HepG2 (cell line): ENCODE data around the gene ZNF318. TPM values are rescaled to one million over a fixed set of nuclear protein-coding genes. Genes with fewer than 3 reads are reported as not detected.

Experiments used
- GATAD2A ChIP-seq: IDR thresholded peaks from 2 replicates; pipeline ENCODE4 v1.6.1; 2016
- MEIS2 ChIP-seq: sonication (generic); formaldehyde crosslinking; IDR thresholded peaks from 2 replicates; pipeline ENCODE4 v1.9.0; 2021; ENCODE audit warnings: mild to moderate bottlenecking, missing genetic modification reagents
- MXI1 ChIP-seq: IDR thresholded peaks from 3 replicates; pipeline ENCODE4 v1.6.1; 2012; ENCODE audit warnings: low read depth, low read length, inconsistent platforms, borderline replicate concordance
- ZBTB25 ChIP-seq: IDR thresholded peaks from 2 replicates; pipeline ENCODE4 v1.6.1; 2018; ENCODE audit warnings: missing genetic modification reagents
- ZHX2 ChIP-seq, 2 experiments: sonication (generic) in 1 of 2; formaldehyde crosslinking in 1 of 2; IDR thresholded peaks; 2 replicates each; pipeline versions ENCODE4 v1.6.1 to v1.9.0; 2014 to 2022; ENCODE audit warnings: antibody characterized with exemption in 1 of 2, borderline replicate concordance in 1 of 2, inconsistent platforms in 1 of 2, low read depth in 1 of 2, missing genetic modification reagents in 1 of 2
- ZNF224 ChIP-seq: sonication (generic); formaldehyde crosslinking; IDR thresholded peaks from 2 replicates; pipeline ENCODE4 v1.5.0; 2020; ENCODE audit warnings: mild to moderate bottlenecking, missing genetic modification reagents
- ZNF724P ChIP-seq: sonication (generic); formaldehyde crosslinking; IDR thresholded peaks from 2 replicates; pipeline ENCODE4 v1.8.0; 2022; ENCODE audit warnings: missing genetic modification reagents, borderline replicate concordance
- polyA plus RNA-seq, 8 experiments: library from polyadenylated mRNA; depleted of rRNA in 3 of 8; stranded (reverse) in 7 of 8; unstranded in 1 of 8; fragments of >200 nt; fragmentation: Illumina TruSeq in 4 of 8; extraction: Trizol in 4 of 8; gene quantifications; 2 replicates each; pipeline versions ENCODE4 v1.2.1 to v1.2.3, GENCODE V29; 2011 to 2016; ENCODE audit warnings: low read depth in 4 of 8, missing spikeins in 1 of 8, mixed read lengths in 1 of 8; ENCODE audit not compliant: insufficient read depth in 1 of 8
- total RNA-seq, 5 experiments: library from RNA; depleted of rRNA; stranded (reverse); fragments of >200 nt; fragmentation: Illumina TruSeq; extraction: Trizol; gene quantifications; 2 replicates each; pipeline ENCODE4 v1.2.3, GENCODE V29; 2016; ENCODE audit warnings: low read depth in 1 of 5
- TF ChIP-seq, protein P1 (sequence below): IDR thresholded peaks from 2 replicates; pipeline ENCODE4 v1.4.0; 2020; ENCODE audit warnings: mild to moderate bottlenecking, missing genetic modification reagents
- TF ChIP-seq, protein P2 (sequence below): sonication (generic); formaldehyde crosslinking; IDR thresholded peaks from 2 replicates; pipeline ENCODE4 v1.4.0; 2020; ENCODE audit warnings: mild to moderate bottlenecking, missing genetic modification reagents, borderline replicate concordance

Gene ZNF318
- total and polyA plus RNA-seq, 2 of the 13 experiments (the other 11 are each of a cell fraction or from before 2014, with no cell fraction given) = 13.0 to 14.5 TPM

- peak; percentile 85; the same call in 1 of the 2 replicates for TF ChIP-seq MEIS2
- 0 out of 3 replicates have a peak, but pooled peaks have one; percentile 4 for TF ChIP-seq MXI1
- TF ChIP-seq ZBTB25 (CRISPR knock-in tag) = no peak
- TF ChIP-seq ZHX2 (IDR thresholded peaks at IDR 0.05; ENCODE audit: low read depth) = peak; percentile 21; the same call in 1 of the 2 replicates
- no peak for TF ChIP-seq ZHX2 (CRISPR knock-in tag; IDR thresholded peaks at IDR 0.05; ENCODE audit: borderline replicate concordance)
- peak; percentile 92; the same call in 1 of the 2 replicates for TF ChIP-seq ZNF724P
- TF ChIP-seq GATAD2A (CRISPR knock-in tag) = peak; percentile 55
- peak; percentile 85; the same call in 1 of the 2 replicates for TF ChIP-seq ZNF224 (CRISPR knock-in tag)
- TF ChIP-seq, protein P1, sequence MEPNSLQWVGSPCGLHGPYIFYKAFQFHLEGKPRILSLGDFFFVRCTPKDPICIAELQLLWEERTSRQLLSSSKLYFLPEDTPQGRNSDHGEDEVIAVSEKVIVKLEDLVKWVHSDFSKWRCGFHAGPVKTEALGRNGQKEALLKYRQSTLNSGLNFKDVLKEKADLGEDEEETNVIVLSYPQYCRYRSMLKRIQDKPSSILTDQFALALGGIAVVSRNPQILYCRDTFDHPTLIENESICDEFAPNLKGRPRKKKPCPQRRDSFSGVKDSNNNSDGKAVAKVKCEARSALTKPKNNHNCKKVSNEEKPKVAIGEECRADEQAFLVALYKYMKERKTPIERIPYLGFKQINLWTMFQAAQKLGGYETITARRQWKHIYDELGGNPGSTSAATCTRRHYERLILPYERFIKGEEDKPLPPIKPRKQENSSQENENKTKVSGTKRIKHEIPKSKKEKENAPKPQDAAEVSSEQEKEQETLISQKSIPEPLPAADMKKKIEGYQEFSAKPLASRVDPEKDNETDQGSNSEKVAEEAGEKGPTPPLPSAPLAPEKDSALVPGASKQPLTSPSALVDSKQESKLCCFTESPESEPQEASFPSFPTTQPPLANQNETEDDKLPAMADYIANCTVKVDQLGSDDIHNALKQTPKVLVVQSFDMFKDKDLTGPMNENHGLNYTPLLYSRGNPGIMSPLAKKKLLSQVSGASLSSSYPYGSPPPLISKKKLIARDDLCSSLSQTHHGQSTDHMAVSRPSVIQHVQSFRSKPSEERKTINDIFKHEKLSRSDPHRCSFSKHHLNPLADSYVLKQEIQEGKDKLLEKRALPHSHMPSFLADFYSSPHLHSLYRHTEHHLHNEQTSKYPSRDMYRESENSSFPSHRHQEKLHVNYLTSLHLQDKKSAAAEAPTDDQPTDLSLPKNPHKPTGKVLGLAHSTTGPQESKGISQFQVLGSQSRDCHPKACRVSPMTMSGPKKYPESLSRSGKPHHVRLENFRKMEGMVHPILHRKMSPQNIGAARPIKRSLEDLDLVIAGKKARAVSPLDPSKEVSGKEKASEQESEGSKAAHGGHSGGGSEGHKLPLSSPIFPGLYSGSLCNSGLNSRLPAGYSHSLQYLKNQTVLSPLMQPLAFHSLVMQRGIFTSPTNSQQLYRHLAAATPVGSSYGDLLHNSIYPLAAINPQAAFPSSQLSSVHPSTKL (CRISPR knock-in tag) = peak; percentile 59; the same call in 1 of the 2 replicates
- TF ChIP-seq, protein P2, sequence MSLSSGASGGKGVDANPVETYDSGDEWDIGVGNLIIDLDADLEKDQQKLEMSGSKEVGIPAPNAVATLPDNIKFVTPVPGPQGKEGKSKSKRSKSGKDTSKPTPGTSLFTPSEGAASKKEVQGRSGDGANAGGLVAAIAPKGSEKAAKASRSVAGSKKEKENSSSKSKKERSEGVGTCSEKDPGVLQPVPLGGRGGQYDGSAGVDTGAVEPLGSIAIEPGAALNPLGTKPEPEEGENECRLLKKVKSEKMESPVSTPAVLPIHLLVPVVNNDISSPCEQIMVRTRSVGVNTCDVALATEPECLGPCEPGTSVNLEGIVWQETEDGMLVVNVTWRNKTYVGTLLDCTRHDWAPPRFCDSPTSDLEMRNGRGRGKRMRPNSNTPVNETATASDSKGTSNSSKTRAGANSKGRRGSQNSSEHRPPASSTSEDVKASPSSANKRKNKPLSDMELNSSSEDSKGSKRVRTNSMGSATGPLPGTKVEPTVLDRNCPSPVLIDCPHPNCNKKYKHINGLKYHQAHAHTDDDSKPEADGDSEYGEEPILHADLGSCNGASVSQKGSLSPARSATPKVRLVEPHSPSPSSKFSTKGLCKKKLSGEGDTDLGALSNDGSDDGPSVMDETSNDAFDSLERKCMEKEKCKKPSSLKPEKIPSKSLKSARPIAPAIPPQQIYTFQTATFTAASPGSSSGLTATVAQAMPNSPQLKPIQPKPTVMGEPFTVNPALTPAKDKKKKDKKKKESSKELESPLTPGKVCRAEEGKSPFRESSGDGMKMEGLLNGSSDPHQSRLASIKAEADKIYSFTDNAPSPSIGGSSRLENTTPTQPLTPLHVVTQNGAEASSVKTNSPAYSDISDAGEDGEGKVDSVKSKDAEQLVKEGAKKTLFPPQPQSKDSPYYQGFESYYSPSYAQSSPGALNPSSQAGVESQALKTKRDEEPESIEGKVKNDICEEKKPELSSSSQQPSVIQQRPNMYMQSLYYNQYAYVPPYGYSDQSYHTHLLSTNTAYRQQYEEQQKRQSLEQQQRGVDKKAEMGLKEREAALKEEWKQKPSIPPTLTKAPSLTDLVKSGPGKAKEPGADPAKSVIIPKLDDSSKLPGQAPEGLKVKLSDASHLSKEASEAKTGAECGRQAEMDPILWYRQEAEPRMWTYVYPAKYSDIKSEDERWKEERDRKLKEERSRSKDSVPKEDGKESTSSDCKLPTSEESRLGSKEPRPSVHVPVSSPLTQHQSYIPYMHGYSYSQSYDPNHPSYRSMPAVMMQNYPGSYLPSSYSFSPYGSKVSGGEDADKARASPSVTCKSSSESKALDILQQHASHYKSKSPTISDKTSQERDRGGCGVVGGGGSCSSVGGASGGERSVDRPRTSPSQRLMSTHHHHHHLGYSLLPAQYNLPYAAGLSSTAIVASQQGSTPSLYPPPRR = peak; percentile 53; the same call in 1 of the 2 replicates
Observed at GRCh38 chr6:43297644-43298564, 71.5 kb downstream of the ZNF318 start, which contains the start of gene SLC22A7 (continued).
